Measurements from ENCODE around the gene CEACAM8. TPM values are rescaled to one million over a fixed set of nuclear protein-coding genes. Genes with fewer than 3 reads are reported as not detected.

Gene CEACAM8
- total RNA-seq, 1 donor from 2014 or later, result not detected

- Histone ChIP-seq H3K36me3 (no peaks in the 10 kb centered on the region), H3K79me2 (ENCODE audit: low read depth) (no peaks in the 10 kb centered on the region), H3K4me2 (no peak overlapping the region), H4K20me1 (ENCODE audit: low read depth) (no peaks in the 10 kb centered on the region), H3K4me1 (no peaks in the 10 kb centered on the region), H3F3A (ENCODE audit: low read depth) (no peaks in the 10 kb centered on the region), H3K4me3 (no peak overlapping the region), H3K9me3 (ENCODE audit: low read depth) (no peaks in the 10 kb centered on the region), H3K27ac (no peak overlapping the region), H3K9ac (no peak overlapping the region), H3K27me3 (no peaks in the 10 kb centered on the region), H2AFZ (replicated peaks) (no peak overlapping the region)
- DNase-seq (ENCODE audit: low spot score), result no peak
- H3K27me3 Mint-ChIP-seq (ENCODE audit: insufficient read depth, low read depth), result peaks cover 4% of the 10 kb centered on the region
- H3K4me1 Mint-ChIP-seq, result no peaks in the 10 kb centered on the region
- TF ChIP-seq EZH2phosphoT487 (IDR thresholded peaks at IDR 0.05), result no peak
- no peak for TF ChIP-seq CTCF (IDR thresholded peaks at IDR 0.05)
- no peak for TF ChIP-seq EZH2 (IDR thresholded peaks at IDR 0.05)
- no peak overlapping the region for H3K4me3 Mint-ChIP-seq
- peaks cover 15% of the 10 kb centered on the region for H3K9me3 Mint-ChIP-seq
- H3K36me3 Mint-ChIP-seq, result no peaks in the 10 kb centered on the region
- H3K27ac Mint-ChIP-seq, result no peak overlapping the region
Measured at GRCh38 chr19:42548552-42548951, 46.2 kb downstream of the CEACAM8 start.

- H3K4me1 ChIP-seq, result no peaks in the 10 kb centered on the region
- no peaks in the 10 kb centered on the region for H3F3A ChIP-seq (ENCODE audit: low read depth)
- TF ChIP-seq EZH2phosphoT487 (IDR thresholded peaks at IDR 0.05), result no peak
- H3K27ac ChIP-seq, result no peak overlapping the region
- DNase-seq (ENCODE audit: low spot score), result no peak
- Mint-ChIP-seq H3K4me1 (no peaks in the 10 kb centered on the region), H3K27ac (no peak overlapping the region), H3K36me3 (no peaks in the 10 kb centered on the region), H3K27me3 (ENCODE audit: insufficient read depth, low read depth) (peaks cover 4% of the 10 kb centered on the region), H3K9me3 (peaks cover 15% of the 10 kb centered on the region), H3K4me3 (no peak overlapping the region)
- no peaks in the 10 kb centered on the region for H3K27me3 ChIP-seq
- no peaks in the 10 kb centered on the region for H3K79me2 ChIP-seq (ENCODE audit: low read depth)
- H3K4me2 ChIP-seq, result no peak overlapping the region
- H3K9ac ChIP-seq, result no peak overlapping the region
- H3K9me3 ChIP-seq (ENCODE audit: low read depth), result no peaks in the 10 kb centered on the region
- H3K4me3 ChIP-seq, result no peak overlapping the region
- no peaks in the 10 kb centered on the region for H4K20me1 ChIP-seq (ENCODE audit: low read depth)
- H3K36me3 ChIP-seq, result no peaks in the 10 kb centered on the region
- no peak overlapping the region for H2AFZ ChIP-seq (replicated peaks)
Measured at GRCh38 chr19:42547929-42548328, 46.8 kb downstream of the CEACAM8 start.

- Histone ChIP-seq H2AFZ (replicated peaks) (no peak overlapping the region), H3K4me2 (no peak overlapping the region), H3K27me3 (no peaks in the 10 kb centered on the region), H3F3A (ENCODE audit: low read depth) (no peaks in the 10 kb centered on the region), H4K20me1 (ENCODE audit: low read depth) (no peaks in the 10 kb centered on the region), H3K27ac (no peak overlapping the region), H3K79me2 (ENCODE audit: low read depth) (no peaks in the 10 kb centered on the region), H3K36me3 (no peaks in the 10 kb centered on the region), H3K9ac (no peak overlapping the region), H3K9me3 (ENCODE audit: low read depth) (no peaks in the 10 kb centered on the region), H3K4me3 (no peak overlapping the region), H3K4me1 (no peaks in the 10 kb centered on the region)
- Mint-ChIP-seq H3K9me3 (peaks cover 15% of the 10 kb centered on the region), H3K27me3 (ENCODE audit: insufficient read depth, low read depth) (peaks cover 4% of the 10 kb centered on the region), H3K36me3 (no peaks in the 10 kb centered on the region), H3K4me1 (no peaks in the 10 kb centered on the region), H3K4me3 (no peak overlapping the region), H3K27ac (no peak overlapping the region)
- no peak for TF ChIP-seq EZH2phosphoT487 (IDR thresholded peaks at IDR 0.05)
- TF ChIP-seq EZH2 (IDR thresholded peaks at IDR 0.05), result no peak
- TF ChIP-seq CTCF (IDR thresholded peaks at IDR 0.05), result no peak
- DNase-seq (ENCODE audit: low spot score), result no peak
Measured at GRCh38 chr19:42546831-42547500, 47.8 kb downstream of the CEACAM8 start.

GRCh38 chr19:42544146-42544545 lies 50.6 kb downstream of the CEACAM8 start:
- peaks cover 10% of the 10 kb centered on the region for H3K4me1 Mint-ChIP-seq

More at GRCh38 chr19:42544146-42544545, 50.6 kb downstream of the CEACAM8 start:
- no peak for TF ChIP-seq CTCF (IDR thresholded peaks at IDR 0.05)
- no peak for TF ChIP-seq EZH2phosphoT487 (IDR thresholded peaks at IDR 0.05)
- TF ChIP-seq EZH2 (IDR thresholded peaks at IDR 0.05), result no peak
- Histone ChIP-seq H4K20me1 (ENCODE audit: low read depth) (no peaks in the 10 kb centered on the region), H2AFZ (replicated peaks) (no peak overlapping the region), H3K9ac (no peak overlapping the region), H3K27me3 (no peaks in the 10 kb centered on the region), H3K27ac (no peak overlapping the region), H3K79me2 (ENCODE audit: low read depth) (no peaks in the 10 kb centered on the region), H3K4me2 (no peak overlapping the region), H3F3A (ENCODE audit: low read depth) (peaks cover 11% of the 10 kb centered on the region), H3K4me1 (peaks cover 17% of the 10 kb centered on the region), H3K9me3 (ENCODE audit: low read depth) (no peaks in the 10 kb centered on the region), H3K36me3 (no peaks in the 10 kb centered on the region), H3K4me3 (no peak overlapping the region)
- no peaks in the 10 kb centered on the region for H3K36me3 Mint-ChIP-seq
- DNase-seq (ENCODE audit: low spot score), result no peak
- H3K4me3 Mint-ChIP-seq, result no peak overlapping the region
- peaks cover 4% of the 10 kb centered on the region for H3K27me3 Mint-ChIP-seq (ENCODE audit: insufficient read depth, low read depth)
- H3K27ac Mint-ChIP-seq, result no peak overlapping the region
- peaks cover 8% of the 10 kb centered on the region for H3K9me3 Mint-ChIP-seq
